ENCODE measurements around the gene BMAL2.

The BMAL2 gene, protein sequence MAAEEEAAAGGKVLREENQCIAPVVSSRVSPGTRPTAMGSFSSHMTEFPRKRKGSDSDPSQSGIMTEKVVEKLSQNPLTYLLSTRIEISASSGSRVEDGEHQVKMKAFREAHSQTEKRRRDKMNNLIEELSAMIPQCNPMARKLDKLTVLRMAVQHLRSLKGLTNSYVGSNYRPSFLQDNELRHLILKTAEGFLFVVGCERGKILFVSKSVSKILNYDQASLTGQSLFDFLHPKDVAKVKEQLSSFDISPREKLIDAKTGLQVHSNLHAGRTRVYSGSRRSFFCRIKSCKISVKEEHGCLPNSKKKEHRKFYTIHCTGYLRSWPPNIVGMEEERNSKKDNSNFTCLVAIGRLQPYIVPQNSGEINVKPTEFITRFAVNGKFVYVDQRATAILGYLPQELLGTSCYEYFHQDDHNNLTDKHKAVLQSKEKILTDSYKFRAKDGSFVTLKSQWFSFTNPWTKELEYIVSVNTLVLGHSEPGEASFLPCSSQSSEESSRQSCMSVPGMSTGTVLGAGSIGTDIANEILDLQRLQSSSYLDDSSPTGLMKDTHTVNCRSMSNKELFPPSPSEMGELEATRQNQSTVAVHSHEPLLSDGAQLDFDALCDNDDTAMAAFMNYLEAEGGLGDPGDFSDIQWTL

DNA sequence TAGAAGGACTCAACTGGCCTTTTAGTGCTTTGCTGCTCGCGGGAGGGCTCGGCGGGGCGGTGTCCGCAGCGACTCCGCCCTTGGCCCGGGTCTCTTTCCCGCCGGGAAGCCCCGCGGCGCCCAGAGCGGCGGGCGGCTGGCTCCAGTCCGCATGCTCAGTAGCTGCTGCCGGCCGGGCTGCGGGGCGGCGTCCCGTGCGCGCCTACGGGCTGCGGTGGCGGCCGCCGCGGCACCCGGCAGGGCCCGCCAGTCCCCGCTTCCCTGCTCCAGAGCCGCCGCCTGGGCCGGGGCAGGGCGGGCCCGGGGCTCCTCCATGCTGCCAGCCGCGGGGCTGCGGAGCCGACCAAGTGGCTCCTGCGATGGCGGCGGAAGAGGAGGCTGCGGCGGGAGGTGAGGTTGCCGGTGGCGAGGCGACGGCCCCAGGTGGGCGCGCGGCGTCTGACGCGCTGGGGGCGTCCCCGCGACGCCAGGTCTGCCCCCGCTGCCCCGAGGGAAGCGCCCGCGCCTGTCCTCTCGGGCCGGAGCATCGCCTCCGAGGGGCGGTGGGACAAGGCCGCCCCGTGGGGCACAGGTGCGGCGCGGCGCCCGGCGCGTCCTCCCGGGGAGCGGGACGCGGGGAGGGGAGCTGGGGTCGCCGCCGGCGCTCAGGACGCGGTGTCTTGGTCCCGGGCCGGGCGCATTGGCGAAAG is at the start of gene BMAL2:
BMAL2 (plus strand) TSS at position 123 of the 689 bp plus-strand sequence; CDS start at position 360, 237 bp downstream.
- peak in 2 of 4 experiments; percentile 3 to 6 for DNase-seq

DNA sequence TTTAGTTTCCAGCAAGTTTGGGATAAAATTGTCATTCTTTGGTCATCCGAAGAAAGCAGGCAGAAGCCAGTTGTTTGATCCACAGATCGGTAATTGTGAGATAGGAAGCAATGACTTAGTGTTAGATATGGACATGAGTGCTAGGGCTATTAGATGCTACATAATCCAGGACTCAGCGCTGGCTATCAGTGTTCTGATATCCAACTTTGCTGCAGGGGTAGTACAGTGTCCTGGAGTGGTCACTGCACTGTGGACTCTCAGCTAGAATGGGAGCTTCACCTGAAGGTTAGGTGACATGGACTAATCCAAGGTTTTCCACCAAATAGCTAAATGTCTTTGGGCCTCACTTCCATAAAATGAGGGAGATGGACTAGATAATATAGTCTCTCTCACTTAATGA is 48.6 kb upstream of the BMAL2 start:
- no peak for DNase-seq

DNA sequence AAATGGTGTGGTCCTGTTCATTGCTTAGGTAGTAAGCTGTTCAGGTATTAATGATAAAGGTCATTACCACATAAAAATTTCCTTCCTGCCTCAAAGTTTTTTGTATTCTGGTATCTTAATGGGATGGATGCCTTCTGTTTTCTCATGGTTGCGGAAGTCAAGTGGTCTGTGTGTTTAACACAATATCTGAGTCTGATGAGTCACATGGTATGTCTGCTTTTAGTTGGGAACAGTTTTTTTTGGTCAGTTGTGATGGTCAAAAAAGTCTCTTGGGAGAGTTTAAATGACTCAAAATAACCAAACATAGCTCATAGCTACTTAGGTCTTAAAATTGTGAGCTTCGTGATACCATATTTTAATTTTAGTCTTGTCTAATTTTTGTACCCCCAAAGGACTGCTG is 47.9 kb upstream of the BMAL2 start:
- DNase-seq, result no peak

DNA sequence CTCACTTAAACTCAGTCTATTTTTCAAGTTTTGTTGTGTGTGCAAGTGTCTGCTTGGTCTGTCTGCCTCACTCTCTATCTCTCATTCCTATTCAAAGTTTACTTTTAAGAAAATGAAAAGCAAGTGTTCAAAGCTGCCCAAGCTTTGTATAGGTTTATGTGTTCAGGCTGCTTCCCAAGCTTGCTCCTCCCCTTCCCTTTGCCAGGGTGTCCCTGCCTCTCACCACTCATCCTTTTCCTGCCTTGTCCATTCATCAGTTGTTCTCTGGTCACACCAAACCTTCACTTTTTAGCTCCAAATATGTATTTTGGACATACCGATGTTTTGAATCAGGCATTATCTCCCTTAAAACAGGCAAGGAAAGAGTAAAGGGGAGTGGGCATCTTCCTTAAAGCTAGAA is 47.2 kb upstream of the BMAL2 start:
- no peak for DNase-seq

DNA sequence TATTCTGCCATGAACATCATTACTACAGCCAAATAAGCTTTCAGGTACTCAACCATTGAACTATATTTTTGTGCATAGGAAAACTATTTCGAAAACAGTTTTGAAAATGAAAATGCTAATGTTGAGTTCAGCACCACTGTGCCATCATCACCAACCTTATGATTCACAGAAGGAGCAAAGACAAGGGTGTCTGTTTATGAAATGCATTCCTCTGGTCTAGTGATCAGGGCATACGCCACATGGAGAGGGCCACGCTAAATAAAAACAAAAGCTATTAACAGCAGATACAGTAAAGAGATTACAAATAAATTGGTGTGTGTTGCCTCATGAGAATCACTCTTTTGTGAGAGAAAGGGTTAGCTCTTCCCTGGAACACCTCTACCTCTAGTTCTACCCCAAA is 43.2 kb upstream of the BMAL2 start:
- DNase-seq, result no peak

DNA sequence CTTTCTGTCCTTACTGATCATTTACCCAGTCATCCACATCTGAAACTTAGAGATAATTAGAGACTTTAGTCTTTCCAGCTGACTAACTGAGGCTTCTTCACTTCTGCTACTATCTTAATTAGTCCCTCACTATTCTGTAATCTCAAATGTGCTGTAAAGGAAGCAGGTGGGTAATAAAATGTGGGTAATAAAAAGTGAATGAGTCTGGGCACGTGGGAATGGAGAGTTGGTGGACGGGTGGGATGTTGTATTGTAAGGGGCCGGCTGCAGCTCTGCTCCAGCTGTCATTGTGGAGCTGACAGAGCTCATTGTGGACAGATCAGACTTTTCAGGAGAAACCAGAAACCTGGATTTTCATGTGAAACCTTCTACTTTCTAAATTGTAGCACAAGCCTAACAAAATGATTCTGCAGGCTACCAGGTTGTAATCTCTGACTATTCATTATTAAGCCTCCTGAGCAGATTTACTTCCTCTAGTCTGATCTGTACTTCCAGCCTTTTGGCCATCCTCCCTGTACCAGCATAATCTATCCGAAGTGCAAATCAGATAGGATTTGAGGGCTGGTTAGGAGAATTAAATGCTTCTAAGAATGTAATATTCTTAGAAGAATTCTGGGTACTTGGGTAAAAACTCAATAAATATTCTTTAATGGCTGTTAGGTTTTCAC is 42.0 kb upstream of the BMAL2 start:
- DNase-seq, result no peak

DNA sequence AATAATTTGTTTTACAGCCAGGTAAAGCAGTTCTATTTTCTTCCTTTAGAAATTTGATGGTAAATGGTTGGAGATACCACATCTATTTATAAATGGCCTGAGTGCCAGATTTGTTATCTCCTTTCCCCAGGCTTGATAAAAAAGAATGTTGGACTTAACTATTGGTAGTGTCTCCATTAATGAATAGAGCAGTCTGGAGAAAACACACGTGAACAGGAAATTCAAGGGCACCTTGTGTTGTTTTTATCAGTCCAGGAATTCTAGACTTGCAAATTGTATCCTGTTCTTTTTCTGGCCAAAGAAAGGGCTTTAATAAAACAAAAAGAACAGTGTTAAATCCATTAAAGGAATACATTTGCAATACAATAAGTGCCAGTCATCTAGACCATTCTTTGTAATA is 40.8 kb upstream of the BMAL2 start:
- no peak for DNase-seq

DNA sequence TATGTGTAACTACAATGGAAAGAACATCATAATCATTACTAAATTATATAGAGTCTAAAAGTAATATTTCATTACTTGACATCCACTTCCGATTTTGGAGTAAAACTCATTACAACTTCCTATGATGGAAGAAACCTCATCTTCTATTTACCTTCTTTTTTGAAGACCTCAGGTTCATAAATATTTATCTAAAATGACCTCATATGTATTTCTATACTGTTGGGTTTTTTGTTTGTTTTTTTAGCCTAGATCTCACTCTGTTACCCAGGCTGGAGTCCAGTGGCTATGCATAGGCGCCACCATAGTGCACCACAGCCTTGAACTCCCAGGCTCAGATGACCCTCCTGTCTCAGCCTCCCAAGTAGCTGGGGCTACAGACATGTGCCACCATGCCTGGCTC is 39.9 kb upstream of the BMAL2 start:
- no peak for DNase-seq

DNA sequence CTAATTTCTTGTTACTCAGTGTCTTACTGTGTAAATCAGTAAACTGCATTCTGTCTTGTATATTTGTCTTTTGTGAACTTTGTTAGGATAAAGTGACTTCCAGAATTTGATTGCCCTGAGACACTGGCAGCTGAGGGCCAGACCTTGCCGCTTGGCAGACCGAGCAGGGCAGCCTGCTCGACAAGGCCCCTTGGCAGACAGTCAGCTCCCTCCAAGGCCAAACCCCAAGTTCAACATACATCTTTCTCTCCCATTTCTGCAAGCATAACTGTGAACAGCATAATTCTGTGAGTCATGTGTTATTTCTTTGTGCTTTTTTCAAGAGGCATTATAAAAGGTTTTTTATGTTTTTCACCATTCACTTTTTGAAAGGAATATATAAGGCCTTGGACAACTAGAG is 39.2 kb upstream of the BMAL2 start:
- no peak for DNase-seq

DNA sequence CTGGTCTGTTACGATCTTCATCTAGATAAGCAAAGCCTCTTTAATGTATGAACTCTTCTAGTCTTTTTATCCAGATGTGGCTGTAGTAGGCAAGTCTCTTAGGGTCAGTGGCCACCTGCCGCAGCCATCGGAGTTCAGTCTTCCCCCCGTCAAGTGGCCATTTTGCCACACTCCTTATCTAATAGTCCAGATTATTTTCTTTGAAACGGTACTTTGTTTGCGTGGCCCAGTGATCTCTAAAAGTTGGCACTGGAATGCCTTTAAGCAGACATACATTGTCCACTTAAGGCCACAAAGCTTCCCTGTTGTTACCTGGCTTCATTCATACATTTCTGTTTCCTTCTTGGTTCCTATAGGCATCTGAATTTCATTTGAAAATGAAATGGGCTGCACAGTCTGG is 36.0 kb upstream of the BMAL2 start:
- no peak for DNase-seq

DNA sequence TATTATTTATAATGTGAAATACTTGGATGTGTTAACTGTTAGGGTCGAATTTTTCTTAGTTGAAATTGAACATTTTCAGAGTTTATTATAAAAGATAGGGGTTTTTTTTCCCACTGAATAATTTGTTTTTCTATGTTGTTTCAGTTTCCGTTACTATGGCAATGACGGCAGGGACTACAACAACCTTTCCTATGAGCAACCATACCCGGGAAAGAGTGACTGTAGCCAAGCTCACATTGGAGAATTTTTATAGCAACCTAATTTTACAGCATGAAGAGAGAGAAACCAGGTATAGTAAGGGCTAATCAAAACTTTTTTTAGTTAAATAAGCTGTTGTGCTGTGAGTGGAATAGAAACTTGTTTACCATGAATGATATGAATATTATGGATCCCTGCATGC is 35.1 kb upstream of the BMAL2 start:
- DNase-seq, result no peak

DNA sequence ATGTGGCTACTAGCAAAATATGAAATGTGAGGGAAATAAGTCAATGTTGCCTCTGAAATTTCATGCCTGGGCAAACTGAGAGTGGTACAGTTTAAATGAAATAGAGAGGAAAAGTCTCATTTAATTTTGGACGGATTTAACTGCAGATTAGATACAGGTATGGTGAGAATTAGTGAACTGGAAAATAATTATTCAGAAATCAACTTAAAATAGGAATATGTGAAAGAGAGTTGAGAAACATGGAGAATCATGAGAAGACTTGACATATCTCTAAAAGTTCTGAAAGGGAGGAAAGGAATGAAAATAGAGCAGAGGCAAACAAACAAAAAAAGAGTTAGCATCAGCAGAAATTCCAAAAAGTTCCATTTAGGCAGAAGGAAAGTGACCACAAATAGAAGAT is 33.5 kb upstream of the BMAL2 start:
- DNase-seq, result no peak

DNA sequence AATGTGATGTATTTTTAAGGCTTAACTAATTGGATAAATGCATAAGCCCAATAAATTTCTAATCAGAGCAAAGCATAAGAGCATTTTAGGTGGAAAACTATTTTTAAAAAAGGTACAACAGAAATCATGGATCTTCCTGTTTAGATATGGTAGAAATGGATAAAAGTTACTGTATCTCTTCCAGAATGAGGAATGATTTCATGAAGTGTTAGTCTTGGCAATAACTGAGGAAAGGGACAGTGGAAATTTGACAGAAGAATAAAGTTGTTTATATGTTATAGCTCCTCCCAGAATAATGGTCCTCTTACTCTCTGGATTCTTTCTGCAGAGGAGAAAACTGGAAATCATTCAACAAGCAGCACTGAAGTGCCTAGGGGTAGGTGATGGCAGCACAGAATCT is 32.4 kb upstream of the BMAL2 start:
- no peak for DNase-seq

DNA sequence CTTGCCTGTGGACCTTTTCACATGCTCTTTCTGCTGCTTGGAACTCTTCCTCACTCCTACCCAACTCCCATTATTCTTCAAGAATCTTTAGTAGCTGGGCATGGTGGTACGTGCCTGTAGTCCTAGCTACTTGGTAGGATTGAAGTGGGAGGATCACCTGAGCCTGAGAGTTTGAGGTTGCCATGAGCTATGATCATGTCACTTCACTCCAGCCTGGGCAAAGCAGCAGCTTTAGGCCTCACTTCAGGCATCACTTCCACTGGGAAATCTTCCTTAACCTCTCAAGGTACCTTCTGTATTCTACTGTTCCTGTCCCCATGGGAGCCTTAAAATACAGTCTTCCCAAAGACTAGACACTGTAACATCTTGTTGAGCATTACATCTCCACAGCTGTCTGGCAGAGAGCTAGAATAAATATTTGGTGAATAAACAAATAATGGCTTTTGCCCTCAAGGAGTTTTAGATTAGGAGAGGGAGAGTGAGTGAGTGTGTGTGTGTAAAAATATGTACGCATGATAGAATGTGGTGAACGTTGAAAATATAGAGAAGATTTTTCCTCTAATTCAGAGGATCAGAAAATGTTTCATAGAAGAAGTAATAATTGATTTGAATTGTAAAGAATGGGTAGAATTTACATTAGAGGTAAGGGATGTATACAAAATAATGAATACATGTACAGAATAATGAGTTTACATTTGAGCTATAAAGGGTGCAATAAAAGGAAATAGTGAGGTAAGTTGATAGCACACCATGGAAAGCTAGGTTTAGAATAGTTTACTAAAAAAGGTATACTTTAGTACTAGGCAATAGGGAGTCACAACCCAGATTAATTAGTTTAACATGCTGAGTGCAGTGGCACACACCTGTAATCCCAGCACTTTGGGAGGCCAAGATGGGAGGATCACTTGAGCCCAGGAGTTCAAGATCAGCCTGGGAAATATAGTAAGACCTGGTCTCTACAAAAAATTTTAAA is 29.2 kb upstream of the BMAL2 start:
- DNase-seq, result no peak

DNA sequence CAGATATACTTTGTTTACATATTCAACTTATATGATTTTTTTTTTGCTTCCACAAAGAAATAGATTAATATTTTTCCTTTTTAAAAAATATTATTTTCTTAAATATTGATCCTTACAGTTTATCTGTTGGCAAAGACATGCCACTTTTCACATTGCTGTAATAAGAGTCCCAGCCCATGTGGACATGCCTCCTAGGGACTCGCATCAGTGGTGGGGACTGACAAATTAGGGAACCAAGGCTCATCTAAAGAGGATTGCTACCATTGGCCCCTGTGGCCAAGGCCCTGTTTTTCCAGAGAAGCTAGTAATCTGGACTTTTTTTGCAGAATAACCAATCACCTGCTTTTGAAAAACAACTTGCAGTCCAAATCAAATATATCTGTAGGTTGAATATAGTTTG is 27.8 kb upstream of the BMAL2 start:
- no peak for DNase-seq

DNA sequence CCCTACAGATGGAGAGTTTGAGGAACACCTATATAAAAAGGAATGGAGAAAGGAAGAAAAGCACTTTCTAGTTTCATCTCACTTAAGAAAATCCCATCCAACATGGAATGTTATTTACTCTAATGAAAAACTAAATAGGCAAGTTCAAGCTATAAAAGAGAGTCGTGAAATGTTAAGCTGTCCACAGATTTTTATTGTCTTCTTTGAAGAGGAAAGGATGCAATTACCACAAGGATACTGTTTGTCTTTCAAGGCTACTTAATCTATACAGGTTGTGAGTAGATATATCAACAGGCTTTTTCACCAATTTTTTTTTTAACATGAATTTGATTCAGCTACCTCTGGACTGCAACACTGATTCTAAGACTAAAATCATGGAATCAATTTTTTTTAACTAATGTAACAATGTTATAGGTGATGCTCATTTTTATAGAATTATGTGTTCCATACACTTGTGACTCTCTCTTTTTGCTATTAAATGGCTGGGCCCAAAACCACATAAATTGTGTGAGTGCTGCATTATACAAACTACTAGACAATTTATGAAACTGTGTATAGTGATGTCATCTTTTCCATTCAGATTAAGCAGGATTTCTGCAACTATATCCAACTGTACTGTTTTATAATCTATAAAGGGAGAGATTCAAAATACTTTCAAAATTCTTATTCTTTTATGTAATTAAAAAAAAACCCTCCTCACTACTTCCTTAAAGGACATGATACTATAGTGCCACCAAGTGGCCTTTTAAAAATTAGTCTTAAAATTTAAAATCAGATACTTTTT is 26.8 kb upstream of the BMAL2 start:
- DNase-seq, result no peak

DNA sequence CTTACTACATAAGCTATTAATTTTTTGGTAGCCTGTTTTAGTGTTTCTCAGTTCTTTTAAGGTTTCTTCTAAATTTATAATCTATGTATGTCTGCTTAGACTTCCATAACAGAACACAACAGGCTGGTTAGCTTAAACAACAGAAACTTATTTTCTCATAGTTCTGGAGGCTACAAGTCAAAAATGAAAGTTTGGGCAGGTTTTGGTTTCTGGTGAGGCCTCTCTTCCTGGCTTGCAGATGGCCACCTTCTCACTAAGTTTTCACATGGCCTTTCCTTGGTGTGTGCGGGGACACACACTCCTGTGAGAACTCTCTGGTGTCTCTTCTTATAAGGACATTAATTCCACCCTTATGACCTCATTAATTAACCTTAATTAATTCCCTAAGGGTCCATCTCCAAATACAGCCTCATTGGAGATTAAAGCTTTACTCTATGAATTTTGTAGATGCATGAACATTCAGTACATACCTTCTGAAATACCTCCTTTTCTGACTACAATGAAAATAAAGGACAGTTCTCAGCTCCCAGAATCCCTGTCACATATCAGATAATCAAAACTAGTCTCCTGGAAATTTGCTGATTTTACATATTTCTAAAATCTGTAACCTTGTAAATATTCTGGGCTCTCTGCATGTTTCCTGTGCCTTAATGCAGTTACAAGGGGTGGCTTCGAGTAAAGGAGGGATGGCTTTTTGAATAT is 23.2 kb upstream of the BMAL2 start:
- no peak for DNase-seq

DNA sequence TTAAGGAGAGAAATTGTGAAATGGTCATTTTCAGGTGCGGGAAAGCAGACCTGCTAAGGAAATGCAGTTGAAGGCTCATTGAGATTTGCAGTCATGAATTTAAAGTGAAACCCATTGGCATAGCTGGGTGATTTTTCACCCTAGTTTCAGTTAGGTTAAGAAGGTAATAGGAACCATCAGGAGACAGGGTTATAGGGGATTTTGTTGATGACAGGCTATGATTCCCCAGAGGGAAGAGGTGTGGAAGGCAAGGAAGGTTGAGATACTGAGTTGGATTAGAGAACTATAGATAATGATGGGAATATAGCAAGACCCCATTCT is 22.7 kb upstream of the BMAL2 start:
- no peak for DNase-seq

DNA sequence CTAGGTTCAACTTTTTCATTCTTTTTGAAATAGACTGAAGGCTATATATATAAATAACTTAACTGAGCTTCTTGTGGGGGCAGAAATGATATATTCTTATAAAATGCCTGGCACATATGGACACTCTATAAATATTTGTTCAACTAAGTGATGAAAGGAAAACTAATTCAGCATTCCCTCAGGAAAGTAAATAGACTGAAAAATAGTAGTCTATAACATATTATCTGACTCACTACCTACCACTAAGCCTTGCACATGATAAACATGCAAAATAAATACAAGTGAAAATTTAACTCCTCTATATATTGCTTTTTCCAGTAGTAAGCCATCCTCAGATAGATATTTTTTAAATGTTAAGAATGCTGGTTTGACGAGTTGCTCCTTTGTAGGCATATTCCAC is 15.7 kb upstream of the BMAL2 start:
- no peak for DNase-seq

DNA sequence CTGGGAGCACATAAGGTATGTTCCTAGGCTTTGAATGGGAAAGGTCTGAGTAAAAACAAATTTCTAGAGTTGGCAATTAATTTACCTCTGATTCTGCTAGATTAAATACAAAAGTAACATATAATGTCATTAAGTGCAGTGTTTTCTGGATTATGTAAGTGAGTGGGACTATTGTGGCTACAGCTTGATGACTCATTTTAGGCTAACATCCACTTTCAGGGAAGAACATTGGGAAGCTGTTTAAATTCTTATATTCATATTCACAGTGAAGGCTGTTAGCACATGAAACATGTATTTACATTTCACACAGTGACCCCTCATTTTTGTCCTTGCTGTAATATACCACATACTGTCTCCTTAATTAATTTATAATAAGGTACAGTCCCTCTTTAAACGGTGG is 13.2 kb upstream of the BMAL2 start:
- DNase-seq, result no peak

DNA sequence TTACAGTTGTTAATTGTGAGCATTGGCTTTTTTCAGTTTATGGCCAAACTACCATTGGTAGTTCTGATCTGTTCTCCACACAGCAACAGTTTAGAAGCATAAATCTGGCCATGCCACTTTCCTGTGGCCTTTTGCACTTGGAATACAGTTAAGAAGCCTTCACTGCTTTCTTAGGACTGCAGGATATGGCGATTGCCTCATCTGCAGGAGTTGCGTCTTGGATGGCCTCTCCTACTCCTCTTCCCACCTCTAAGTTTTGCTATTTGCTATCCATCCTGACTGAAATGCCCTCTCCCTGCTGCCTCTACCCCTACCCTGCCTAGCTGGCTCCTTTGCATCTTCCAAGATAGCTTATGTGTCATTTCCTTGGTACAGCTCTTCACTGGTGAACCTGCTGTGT is 12.8 kb upstream of the BMAL2 start:
- no peak for DNase-seq

All from activated CD4-positive, CD25-positive, alpha-beta regulatory T cell (primary cell).